Tibial nerve (tissue), 4 donors: Measurements from ENCODE around the gene LPA.

Experiments used
- EP300 ChIP-seq, 2 donors: sonication (generic); formaldehyde crosslinking; IDR thresholded peaks; one replicate each; pipeline ENCODE4 v1.6.1; 2017; ENCODE audit warnings: antibody characterized with exemption in 2 of 2, mild to moderate bottlenecking in 1 of 2
- POLR2A ChIP-seq, 2 donors: fragments of 450-650 bp; IDR thresholded peaks; one replicate each; pipeline ENCODE4 v1.6.1; 2017; ENCODE audit warnings: antibody characterized with exemption in 2 of 2, mild to moderate bottlenecking in 2 of 2, moderate library complexity in 2 of 2
- TF ChIP-seq, protein P1 (sequence below), 5 experiments: fragments of 200-600 bp in 3 of 5; fragments of 450-650 bp in 2 of 5; sonication (generic) in 3 of 5; IDR thresholded peaks; one replicate each; pipeline ENCODE4 v1.5.1; 2016 to 2019; ENCODE audit warnings: antibody characterized with exemption in 5 of 5, mild to moderate bottlenecking in 3 of 5, moderate library complexity in 2 of 5

DNA sequence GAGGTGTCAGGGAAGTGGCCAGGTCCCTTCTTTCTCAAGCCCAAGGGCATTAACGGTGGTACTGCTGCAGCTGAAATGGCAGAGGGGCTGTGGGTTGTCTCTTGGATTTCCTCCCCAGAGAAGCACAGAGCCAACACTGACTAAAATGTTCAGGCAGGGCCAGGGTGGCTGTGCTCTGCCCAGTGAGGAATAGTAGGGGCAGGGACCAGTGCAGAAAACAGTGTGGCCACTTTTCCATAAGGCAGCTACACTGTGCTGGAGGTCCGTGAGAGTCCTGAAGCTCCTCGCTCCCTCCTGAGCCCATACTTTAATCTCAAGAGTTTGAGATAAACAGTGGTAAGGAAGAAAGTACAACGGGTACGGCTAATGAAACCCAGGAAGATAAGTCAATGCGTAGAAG, 4.5 kb downstream of the LPA start:
- TF ChIP-seq POLR2A (IDR thresholded peaks at IDR 0.05): no peak
- TF ChIP-seq, protein P1, sequence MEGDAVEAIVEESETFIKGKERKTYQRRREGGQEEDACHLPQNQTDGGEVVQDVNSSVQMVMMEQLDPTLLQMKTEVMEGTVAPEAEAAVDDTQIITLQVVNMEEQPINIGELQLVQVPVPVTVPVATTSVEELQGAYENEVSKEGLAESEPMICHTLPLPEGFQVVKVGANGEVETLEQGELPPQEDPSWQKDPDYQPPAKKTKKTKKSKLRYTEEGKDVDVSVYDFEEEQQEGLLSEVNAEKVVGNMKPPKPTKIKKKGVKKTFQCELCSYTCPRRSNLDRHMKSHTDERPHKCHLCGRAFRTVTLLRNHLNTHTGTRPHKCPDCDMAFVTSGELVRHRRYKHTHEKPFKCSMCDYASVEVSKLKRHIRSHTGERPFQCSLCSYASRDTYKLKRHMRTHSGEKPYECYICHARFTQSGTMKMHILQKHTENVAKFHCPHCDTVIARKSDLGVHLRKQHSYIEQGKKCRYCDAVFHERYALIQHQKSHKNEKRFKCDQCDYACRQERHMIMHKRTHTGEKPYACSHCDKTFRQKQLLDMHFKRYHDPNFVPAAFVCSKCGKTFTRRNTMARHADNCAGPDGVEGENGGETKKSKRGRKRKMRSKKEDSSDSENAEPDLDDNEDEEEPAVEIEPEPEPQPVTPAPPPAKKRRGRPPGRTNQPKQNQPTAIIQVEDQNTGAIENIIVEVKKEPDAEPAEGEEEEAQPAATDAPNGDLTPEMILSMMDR (IDR thresholded peaks at IDR 0.05): no peak
- TF ChIP-seq EP300 (IDR thresholded peaks at IDR 0.05): no peak
